Measurements from ENCODE around the gene SSTR4.
"Not testable (repeated sequence)": the region's sequence is repeated elsewhere in the genome, so short reads cannot be mapped to it uniquely, and the experiment has no call there.

SSTR4 gene

DNA sequence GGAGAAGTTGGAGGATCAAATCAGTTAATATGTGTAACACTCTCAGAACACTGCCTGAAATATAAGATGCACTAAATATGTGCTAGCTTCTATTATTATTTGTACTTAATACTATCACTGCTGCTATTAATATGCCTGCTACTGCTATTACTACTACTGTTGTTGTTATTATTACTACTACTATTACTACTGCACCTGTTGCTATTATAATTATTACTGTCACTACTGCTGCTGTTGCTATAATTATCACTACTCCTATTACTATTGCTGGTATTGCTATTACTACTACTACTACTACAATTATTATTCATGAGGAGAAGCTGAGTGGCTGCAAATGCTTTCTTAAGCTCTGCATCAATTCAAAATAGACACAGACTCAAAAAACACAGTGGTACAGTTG lies 16.7 kb upstream of the SSTR4 start:
- no peak for DNase-seq (ENCODE audit: low read depth)

DNA sequence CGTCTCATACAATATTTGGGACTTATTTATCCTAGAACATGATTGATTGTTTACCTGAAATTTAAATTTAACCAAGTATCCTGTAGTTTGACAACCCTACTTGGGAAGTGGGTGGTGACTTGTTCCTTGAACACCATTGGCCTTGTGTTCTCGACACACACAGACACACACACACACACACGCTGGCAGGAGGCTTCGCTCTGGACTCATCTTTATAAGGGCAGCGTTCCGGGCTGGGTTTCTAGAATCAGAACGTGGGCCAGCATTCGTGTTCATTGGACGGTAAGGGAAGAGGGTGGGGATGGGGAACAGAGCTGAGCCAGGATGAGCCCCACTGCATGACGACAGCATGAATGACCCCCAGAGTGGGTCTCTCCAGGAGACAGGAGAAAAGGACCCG lies 16.2 kb upstream of the SSTR4 start:
- DNase-seq (ENCODE audit: low read depth): no peak

GRCh38 chr20:23019403-23019802 lies 15.7 kb upstream of the SSTR4 start:
- DNase-seq (ENCODE audit: low read depth): no peak

DNA sequence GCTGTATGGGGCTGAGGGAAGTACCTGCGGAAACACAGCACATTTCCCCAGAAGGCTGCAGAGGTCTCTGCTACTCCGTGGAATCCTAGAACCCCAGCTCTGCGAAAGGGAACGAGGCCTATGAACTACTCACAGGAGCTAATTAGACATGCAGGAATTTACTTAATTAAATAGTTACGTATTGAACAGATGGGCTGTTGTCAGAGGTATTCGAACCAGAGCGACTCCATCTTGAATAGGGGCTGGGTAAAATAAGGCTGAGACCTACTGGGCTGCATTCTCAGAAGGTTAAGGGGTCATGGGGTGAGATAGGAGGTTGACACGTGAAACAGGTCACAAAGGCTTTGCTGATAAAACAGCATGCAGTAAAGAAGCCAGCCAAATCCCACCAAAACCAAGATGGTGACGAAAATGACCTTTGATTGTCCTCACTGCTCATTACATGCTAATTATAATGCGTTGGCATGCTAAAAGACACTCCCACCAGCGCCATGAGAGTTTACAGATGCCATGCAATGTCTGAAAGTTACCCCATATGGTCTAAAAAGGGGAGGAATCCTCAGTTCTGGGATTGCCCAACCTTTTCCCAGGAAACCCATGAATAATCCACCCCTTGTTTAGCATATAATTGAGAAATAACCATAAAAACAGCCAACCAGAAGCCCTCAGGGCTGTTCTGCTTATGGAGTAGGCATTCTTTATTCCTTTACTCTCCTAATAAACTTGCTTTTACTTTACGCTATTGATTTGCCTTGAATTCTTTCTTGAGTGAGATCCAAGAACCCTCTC lies 14.7 kb upstream of the SSTR4 start:
- no peak for DNase-seq (ENCODE audit: low read depth)

GRCh38 chr20:23021541-23021940 lies 13.6 kb upstream of the SSTR4 start:
- DNase-seq (ENCODE audit: low read depth): no peak

DNA sequence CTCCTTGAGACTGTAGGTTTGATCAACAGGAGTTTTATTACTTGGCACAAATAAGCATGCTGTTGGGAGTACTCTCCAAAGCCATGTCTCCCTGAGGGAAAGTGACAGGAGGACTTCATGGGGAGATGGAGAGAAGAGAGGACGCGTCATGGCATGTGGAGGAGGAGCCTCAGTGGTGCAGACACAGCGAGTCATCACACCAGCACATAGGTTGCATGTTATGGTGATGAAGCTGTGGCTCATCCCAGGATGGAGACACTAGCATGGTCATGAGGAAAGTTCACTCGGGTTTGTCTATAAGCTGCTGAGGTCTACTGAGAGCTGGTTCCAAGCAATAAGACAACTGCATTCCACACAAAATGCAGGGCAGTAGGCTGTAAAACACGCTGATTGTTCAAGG lies 13.2 kb upstream of the SSTR4 start:
- no peak for DNase-seq (ENCODE audit: low read depth)

DNA sequence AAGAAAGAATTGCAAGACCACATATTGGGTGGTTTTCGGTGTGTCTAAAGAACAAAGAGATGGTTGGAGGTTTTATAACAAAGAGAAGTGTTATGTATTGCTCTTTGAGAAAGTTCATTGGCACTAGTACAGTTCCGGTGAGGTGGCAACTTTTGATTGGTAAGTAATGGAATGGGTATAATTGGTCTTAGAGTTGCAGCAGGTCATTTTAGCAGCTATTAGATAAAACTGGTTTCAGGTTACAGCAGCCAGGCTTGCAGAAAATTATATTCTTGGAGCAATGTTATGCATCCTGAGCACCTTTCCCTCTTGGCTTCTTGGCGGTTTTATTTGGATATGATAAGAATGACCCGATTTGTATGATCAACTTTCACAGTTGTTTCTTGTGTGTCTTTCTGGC lies 12.3 kb upstream of the SSTR4 start:
- DNase-seq (ENCODE audit: low read depth): no peak

DNA sequence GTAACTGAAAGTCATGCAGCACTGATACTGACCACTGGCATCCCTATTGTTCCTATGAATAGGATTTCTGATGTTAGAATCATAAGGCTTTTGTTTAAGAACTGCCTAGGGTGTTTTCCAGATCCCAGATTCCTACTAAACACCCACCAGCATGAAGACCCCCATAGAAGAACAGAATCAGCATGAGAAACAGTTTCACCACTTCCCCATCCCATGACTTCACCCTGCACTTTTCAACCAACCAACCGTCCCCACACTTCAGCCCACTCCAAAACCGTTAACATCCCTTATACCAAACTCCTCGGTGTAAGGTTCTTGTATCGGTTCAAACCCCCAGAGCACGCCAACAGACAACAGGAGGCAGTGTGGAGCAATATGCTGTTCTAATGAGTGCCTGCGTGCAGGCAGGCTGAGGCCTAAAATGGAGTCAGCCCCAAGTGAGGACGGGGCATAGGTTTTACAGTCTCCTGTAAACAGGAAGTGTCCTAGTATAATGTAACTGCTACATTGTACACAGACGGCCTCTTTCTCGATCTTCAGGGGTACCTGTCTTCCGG lies 11.4 kb upstream of the SSTR4 start:
- no peak for DNase-seq (ENCODE audit: low read depth)

DNA sequence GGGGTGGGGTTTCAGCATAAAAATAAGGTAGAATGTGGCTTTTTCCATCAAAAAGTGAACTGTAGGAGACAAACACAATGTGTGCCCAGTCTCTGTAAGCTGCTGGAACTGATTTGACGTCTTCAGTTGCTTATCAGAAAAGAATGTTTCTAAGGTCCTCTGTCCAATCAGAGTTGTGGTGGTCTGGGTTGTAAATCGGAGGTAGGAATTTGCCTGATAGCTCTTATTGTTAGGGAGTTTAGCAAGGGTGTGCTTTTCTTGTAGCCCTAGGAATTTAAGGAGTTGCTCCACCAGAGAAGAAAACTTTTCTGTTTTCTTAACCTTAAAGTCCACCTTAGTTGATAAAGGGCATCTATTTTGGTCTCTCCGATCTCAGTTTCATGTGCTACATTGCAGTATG lies 10.4 kb upstream of the SSTR4 start:
- DNase-seq (ENCODE audit: low read depth): no peak

DNA sequence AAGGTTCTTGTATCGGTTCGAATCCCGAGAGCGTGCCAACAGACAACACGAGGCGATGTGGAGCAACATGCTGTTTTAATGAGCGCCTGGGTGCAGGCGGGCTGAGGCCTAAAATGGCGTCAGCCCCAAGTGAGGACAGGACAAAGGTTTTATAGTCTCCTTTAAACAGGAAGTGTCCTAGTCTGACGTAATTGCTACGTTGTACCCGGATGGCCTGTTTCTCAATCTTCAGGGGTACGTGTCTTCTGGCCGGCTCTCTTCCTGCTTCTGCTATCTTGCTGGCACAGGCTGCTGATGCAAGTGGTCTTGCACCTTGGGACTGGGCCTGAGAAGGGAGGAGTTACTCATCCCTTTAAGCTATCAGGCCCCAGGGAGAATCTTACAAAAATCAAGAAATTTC lies 9.6 kb upstream of the SSTR4 start:
- DNase-seq (ENCODE audit: low read depth): not testable (repeated sequence)

GRCh38 chr20:23027721-23028120 lies 7.4 kb upstream of the SSTR4 start:
- no peak for DNase-seq (ENCODE audit: low read depth)

- DNase-seq (ENCODE audit: low read depth): no peak
These were observed 6.7 kb upstream of the SSTR4 start for GRCh38 chr20:23028392-23028791.

GRCh38 chr20:23029324-23029723 lies 5.8 kb upstream of the SSTR4 start:
- DNase-seq (ENCODE audit: low read depth): no peak

- no peak for DNase-seq (ENCODE audit: low read depth)
These were observed 3.8 kb upstream of the SSTR4 start for GRCh38 chr20:23031346-23031745.

DNA sequence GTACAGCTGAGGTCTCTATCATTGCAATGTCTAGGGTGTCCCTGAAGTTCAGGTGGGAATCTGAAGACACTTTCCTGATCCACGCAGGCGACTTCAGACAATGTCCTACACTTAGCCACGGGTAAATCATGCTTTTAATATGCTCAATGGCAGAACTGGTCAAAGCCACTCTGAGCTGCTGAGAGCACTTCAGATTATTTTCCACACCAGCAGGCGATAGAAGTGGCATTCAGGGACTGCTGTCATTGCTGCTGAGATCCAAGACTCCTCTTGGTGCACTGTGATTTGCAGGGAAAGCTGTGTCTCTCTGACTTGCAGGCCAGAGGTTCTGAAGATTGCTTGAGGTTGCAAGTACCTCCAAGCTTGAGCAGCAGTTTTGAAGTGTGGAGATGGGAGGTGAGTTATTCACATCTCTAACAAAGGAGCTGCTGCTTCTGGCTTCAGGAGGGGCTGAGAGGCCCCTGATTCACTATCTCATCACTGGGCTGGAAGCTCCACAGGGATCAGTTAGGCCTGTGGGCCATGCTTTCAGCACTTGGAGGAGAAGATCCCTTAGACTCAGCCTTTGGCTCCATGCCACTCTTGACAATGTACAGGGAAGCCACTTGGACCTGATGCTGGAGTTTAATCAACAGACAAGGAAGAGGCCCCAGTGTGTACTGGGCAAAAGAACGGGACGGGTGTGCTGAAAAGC lies 2.9 kb upstream of the SSTR4 start:
- DNase-seq (ENCODE audit: low read depth): no peak

GRCh38 chr20:23032750-23033078 lies 2.4 kb upstream of the SSTR4 start:
- no peak for DNase-seq (ENCODE audit: low read depth)

DNA sequence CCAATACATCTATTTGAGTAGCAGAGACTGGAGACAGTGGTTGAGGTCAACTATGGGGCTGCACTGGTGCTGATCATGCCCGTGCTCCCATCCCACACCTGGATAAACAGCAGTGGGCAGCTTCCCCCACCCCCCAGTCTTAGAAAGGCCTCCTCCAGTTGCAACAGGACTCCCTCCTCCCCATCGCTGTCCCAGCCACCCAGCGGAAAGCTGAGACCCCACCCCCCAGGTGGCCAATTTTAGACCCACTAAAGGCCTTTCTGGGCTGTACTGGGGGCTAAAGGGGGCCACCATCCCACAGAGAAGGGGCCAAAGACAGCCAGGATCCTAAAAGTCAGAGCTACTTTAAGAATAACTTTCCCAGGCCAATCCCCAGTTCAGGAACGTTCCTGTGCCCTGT lies 1.2 kb upstream of the SSTR4 start:
- no peak for DNase-seq (ENCODE audit: low read depth)

- DNase-seq (ENCODE audit: low read depth): no peak
These were observed 619 bp downstream of the SSTR4 start for GRCh38 chr20:23035731-23036130.

GRCh38 chr20:23036371-23036770 lies 1.3 kb downstream of the SSTR4 start:
- no peak for DNase-seq (ENCODE audit: low read depth)

DNA sequence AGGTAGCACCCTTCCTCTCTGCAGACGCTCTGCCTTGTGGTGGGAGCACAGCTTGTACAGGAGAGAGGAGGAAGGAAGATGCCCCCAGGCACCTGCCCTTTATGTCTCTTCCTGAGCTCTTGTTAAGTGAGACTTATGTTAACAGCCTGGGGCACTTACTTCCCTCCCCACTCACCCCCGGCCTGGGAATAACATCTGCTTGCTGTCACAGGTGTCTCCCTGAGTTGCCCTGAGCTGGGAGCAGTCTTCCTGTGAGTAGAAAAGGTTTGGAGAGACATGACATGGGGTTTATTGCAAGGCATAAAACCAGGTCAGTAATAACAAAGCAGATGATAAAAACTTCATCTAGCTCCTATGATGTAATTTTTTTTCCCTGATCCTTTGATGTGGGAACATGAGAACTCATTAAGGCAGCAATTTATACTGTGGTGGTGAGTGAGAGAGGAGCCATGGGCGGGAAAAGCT lies 1.9 kb downstream of the SSTR4 start:
- no peak for DNase-seq (ENCODE audit: low read depth)

DNA sequence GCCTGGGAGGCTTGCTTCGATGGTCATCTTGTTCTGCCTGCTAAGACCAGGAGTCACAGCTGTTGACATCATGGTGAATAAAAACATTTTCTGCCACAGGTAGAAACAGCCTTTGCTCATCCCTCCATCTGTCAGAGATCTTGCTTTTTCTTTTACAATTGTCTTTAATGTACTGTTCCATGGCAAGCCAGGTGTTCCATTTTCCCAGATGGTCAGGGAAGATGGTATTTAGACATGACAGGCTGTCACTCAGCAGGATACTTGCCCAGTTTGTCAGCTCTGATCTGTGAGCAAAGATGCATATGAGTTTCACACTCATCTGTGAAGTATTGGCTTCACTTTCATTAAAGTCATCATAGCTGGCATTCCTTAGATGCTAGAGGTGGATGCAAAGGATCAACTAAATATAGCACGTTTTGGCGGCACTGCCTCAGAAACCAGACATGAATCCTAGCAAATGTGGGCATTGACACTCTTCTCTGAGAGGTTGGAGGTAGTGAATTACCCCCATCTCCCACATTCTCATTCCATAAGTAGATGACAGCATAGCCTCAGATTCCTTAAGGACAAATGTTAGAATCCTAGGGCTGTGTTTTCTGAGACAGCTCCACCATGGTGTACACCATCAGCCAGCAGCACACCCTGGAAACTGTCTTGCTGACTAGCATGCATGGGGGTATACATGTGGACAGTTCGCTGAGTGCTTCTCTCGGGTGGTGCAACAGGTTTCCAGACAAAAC lies 4.2 kb downstream of the SSTR4 start:
- no peak for DNase-seq (ENCODE audit: low read depth)

DNA sequence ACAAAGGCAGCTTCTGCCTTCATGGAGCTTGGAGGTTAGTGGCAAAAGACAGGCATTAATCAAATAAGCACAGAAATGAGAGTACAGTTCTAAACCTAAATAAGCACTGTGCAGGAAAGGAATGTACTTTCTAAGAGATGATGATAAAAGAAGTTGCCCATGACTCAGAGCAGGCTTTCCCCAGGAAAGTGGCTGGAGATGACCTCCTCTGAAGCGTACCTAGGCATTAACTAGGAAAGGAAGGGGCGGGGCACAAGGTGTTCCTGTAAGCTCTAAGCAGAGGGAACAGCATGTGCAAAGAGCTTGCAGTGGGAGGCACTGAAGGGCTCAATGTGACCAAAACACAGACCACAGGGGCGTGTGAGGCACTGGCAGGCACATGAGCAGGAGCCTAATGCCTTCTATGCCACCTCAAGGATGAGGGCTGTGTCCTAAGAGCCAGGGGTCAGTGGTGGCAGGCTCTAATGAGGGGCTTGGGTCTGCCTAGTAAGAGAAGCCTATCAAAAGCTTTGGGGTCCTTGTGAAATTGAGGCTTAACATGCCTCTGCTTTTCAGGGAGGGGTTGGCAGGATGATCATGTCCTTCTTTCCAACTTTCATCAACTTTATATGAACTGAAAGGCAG lies 4.9 kb downstream of the SSTR4 start:
- no peak for DNase-seq (ENCODE audit: low read depth)
